GM18868 (cell line): Measurements from ENCODE around the gene CNTNAP2.

Experiments used
- ATAC-seq: cut with Tn5 transposase; IDR thresholded peaks from one replicate; pipeline ENCODE4 v1.9.1; 2021; ENCODE audit warnings: mild to moderate bottlenecking, moderate library complexity; ENCODE audit not compliant: unreplicated experiment

The CNTNAP2 gene

GRCh38 chr7:146660839-146661238, 544.2 kb downstream of the CNTNAP2 start:
- no peak for ATAC-seq

- ATAC-seq = no peak
Measured at GRCh38 chr7:146661435-146661834, 544.8 kb downstream of the CNTNAP2 start.

- no peak for ATAC-seq
Measured at GRCh38 chr7:146661929-146662328, 545.3 kb downstream of the CNTNAP2 start.

- ATAC-seq = no peak
Measured at GRCh38 chr7:146665023-146665422, 548.4 kb downstream of the CNTNAP2 start.

GRCh38 chr7:146670532-146670931, 553.9 kb downstream of the CNTNAP2 start:
- ATAC-seq = no peak

- no peak for ATAC-seq
Measured at GRCh38 chr7:146681487-146681886, 564.9 kb downstream of the CNTNAP2 start.

GRCh38 chr7:146683439-146683838, 566.8 kb downstream of the CNTNAP2 start:
- no peak for ATAC-seq

- no peak for ATAC-seq
Measured at GRCh38 chr7:146690987-146691386, 574.4 kb downstream of the CNTNAP2 start.

GRCh38 chr7:146698995-146699610, 582.5 kb downstream of the CNTNAP2 start:
- ATAC-seq = no peak

- no peak for ATAC-seq
Measured at GRCh38 chr7:146700015-146700560, 583.5 kb downstream of the CNTNAP2 start.

- no peak for ATAC-seq
Measured at GRCh38 chr7:146701166-146701565, 584.6 kb downstream of the CNTNAP2 start.

- ATAC-seq = no peak
Measured at GRCh38 chr7:146702898-146703297, 586.3 kb downstream of the CNTNAP2 start.

GRCh38 chr7:146709451-146710027, 592.9 kb downstream of the CNTNAP2 start:
- no peak for ATAC-seq

- ATAC-seq = no peak
Measured at GRCh38 chr7:146713205-146713604, 596.6 kb downstream of the CNTNAP2 start.

GRCh38 chr7:146713934-146714333, 597.3 kb downstream of the CNTNAP2 start:
- no peak for ATAC-seq

GRCh38 chr7:146720195-146720594, 603.6 kb downstream of the CNTNAP2 start:
- no peak for ATAC-seq

GRCh38 chr7:146722986-146723385, 606.4 kb downstream of the CNTNAP2 start:
- no peak for ATAC-seq

- no peak for ATAC-seq
Measured at GRCh38 chr7:146725520-146725919, 608.9 kb downstream of the CNTNAP2 start.

- no peak for ATAC-seq
Measured at GRCh38 chr7:146728141-146728540, 611.5 kb downstream of the CNTNAP2 start.

- ATAC-seq = no peak
Measured at GRCh38 chr7:146728611-146729010, 612.0 kb downstream of the CNTNAP2 start.

GRCh38 chr7:146731185-146731584, 614.6 kb downstream of the CNTNAP2 start:
- no peak for ATAC-seq

- ATAC-seq = no peak
Measured at GRCh38 chr7:146735992-146736391, 619.4 kb downstream of the CNTNAP2 start.
